ENCODE results near the gene ADGRD2. TPM values are rescaled to one million over a fixed set of nuclear protein-coding genes. Genes with fewer than 3 reads are reported as not detected.

ADGRD2 gene
- total and polyA plus RNA-seq, 2 of the 13 experiments (the other 11 are each of a cell fraction or from before 2014, with no cell fraction given) = not detected

DNA sequence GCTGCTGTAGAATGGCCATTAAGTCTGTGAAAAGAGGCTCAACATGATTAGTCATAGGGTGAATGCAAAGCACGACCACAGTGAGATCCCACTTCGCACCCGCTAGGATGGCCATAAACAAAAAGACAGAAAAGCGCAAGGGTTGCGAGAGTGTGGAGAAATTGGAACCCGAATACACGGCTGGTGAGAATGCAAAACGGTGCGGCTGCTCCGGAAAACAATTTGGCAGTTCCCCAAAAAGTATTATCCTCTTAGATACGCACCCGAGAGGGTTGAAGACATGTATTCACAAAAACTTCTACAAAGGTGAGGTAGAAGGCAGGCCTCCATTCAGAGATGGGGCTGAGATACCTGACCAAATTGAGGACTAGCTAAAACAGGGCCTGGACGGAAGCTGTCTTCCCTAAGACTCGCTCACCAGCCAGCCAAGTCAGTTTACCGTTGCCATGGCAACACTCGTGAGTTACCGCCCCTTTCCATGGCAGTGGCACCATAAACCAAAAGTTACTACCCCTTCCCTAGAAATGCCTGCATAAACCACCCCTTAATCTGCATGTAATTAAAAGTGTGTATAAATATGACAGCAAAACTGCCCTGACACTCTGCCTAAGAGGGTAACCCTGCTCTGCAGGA is 34.3 kb upstream of the ADGRD2 start:
- Histone ChIP-seq H3K9ac (ENCODE audit: insufficient read depth, low read depth, low read length) (no peak overlapping the region), H3K9me3 (ENCODE audit: low read length) (no peaks in the 10 kb centered on the region), H3K4me3 (replicated peaks in 1 of 3; ENCODE audit: insufficient read depth in 1 of 3, low read depth in 2 of 3, low read length in 3 of 3) (peak overlapping the region in 1 of 3 experiments; percentile 55; a peak in 1 of 6 replicates), H3K27me3 (ENCODE audit: control insufficient read depth in 1 of 2, insufficient read depth in 2 of 2, low read length in 2 of 2) (peaks cover 0 to 6% of the 10 kb centered on the region in 2 experiments; a peak in 1 of 5 replicates), H3K4me1 (ENCODE audit: insufficient read depth, low read length) (peaks cover 51% of the 10 kb centered on the region), H3K4me2 (ENCODE audit: low read depth, low read length) (peak overlapping the region; percentile 67), H3K27ac (ENCODE audit: extremely low read length, insufficient read depth, low read length) (no peak overlapping the region), H4K20me1 (ENCODE audit: insufficient read depth, low read length) (no peaks in the 10 kb centered on the region; the same call in 1 of the 2 replicates), H3K36me3 (replicated peaks in 1 of 2; ENCODE audit: control insufficient read depth in 1 of 2, insufficient read depth in 2 of 2, low read length in 2 of 2) (peaks cover 8 to 27% of the 10 kb centered on the region in 2 experiments), H2AFZ (ENCODE audit: low read length) (no peak overlapping the region), H3K79me2 (ENCODE audit: insufficient read depth, low read length) (peaks cover 21% of the 10 kb centered on the region)
- no TSS peak for BruUV-seq (replicated peaks)
- intact Hi-C loops (cut with micrococcal nuclease; ENCODE audit: unreplicated experiment) = no loop called here
- 85% methylated on average over 17 of the region's 17 CpGs for WGBS (ENCODE audit: low lambda C conversion rate)
- ChIA-PET CTCF (ENCODE audit: low intra/inter-chr PET ratio, low total read pairs) (no interaction called here), POLR2A (no interaction called here)
- in situ Hi-C loops (cut with HindIII; ENCODE audit: extremely low pct_ligation_motif_present, low pct_unique_long_range_greater_than_20kb) = no loop called here
- FAIRE-seq = no peak
- no peak for TF ChIP-seq ZNF10 (CRISPR knock-in tag; IDR thresholded peaks at IDR 0.05; ENCODE audit: borderline replicate concordance, low read depth)
- TF ChIP-seq, protein P1, sequence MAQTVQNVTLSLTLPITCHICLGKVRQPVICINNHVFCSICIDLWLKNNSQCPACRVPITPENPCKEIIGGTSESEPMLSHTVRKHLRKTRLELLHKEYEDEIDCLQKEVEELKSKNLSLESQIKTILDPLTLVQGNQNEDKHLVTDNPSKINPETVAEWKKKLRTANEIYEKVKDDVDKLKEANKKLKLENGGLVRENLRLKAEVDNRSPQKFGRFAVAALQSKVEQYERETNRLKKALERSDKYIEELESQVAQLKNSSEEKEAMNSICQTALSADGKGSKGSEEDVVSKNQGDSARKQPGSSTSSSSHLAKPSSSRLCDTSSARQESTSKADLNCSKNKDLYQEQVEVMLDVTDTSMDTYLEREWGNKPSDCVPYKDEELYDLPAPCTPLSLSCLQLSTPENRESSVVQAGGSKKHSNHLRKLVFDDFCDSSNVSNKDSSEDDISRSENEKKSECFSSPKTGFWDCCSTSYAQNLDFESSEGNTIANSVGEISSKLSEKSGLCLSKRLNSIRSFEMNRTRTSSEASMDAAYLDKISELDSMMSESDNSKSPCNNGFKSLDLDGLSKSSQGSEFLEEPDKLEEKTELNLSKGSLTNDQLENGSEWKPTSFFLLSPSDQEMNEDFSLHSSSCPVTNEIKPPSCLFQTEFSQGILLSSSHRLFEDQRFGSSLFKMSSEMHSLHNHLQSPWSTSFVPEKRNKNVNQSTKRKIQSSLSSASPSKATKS (CRISPR knock-in tag; IDR thresholded peaks at IDR 0.05) = no peak
- TF ChIP-seq PHF20 (CRISPR knock-in tag; IDR thresholded peaks at IDR 0.05) = no peak
- no peak for TF ChIP-seq ZNF616 (CRISPR knock-in tag; IDR thresholded peaks at IDR 0.05; ENCODE audit: low read depth)
- 0 out of 2 replicates have a peak, but pooled peaks have one; percentile 21 for TF ChIP-seq NCOA1 (CRISPR knock-in tag; IDR thresholded peaks at IDR 0.05)
- TF ChIP-seq ZC3H4 (CRISPR knock-in tag; IDR thresholded peaks at IDR 0.05; ENCODE audit: borderline replicate concordance) = no peak
- TF ChIP-seq ZNF598 (CRISPR knock-in tag; IDR thresholded peaks at IDR 0.05; ENCODE audit: borderline replicate concordance) = no peak
- TF ChIP-seq SAFB2 (CRISPR knock-in tag; IDR thresholded peaks at IDR 0.05; ENCODE audit: borderline replicate concordance, low read depth) = no peak
- no peak for TF ChIP-seq PAWR (CRISPR knock-in tag; IDR thresholded peaks at IDR 0.05; ENCODE audit: borderline replicate concordance)
- TF ChIP-seq YEATS2 (CRISPR knock-in tag; IDR thresholded peaks at IDR 0.05; ENCODE audit: borderline replicate concordance) = no peak
- peak; percentile 71 for TF ChIP-seq RFX1 (IDR thresholded peaks at IDR 0.05)
- no peak for TF ChIP-seq ZNF574 (CRISPR knock-in tag; IDR thresholded peaks at IDR 0.05)
- TF ChIP-seq ZNF572 (CRISPR knock-in tag; IDR thresholded peaks at IDR 0.05) = 0 out of 2 replicates have a peak, but pooled peaks have one; percentile 65
- TF ChIP-seq RFX5 (IDR thresholded peaks at IDR 0.05; ENCODE audit: low read depth, low read length) = peak; percentile 28; the same call in 1 of the 2 replicates
- no peak for TF ChIP-seq POLR2G (IDR thresholded peaks at IDR 0.05; ENCODE audit: low read depth, low read length)
- peak; percentile 72 for TF ChIP-seq RFX3 (CRISPR knock-in tag; IDR thresholded peaks at IDR 0.05)
- ATAC-seq = no peak
- DNase-seq (ENCODE audit: low spot score) = no peak

Measured in HepG2 (cell line).